ENCODE results near the gene HEMK1.

Gene HEMK1

DNA sequence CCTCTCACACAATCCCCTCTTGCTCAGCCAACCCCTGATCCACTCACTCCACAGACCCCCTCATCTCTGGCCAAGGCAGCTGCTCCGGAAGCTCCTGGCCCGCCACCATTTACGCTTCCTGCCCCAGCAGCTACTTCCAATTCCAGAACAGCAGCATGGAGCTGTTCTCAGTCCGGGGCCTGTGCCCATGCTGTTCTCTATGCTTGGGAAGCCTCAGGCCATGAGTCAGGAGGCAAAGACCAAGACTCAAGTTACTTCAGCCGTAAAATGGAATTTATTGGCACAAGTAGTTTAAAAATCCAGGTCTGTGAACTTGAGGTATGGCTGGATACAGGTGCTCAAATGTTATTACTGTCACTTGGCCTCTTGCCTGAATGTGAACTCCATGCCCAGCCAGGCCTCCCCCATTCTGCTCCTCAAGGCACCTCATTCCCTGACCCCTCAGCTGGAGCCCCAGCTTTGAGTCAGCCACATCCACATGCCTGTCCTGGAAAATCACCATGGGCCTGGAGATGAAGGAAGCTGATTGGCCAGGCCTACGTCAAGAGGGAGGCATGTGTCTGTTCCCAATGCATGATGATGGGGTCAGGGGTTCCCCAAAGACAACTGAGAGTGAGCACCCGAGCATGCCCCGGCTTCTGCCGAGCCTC, 34.5 kb upstream of the HEMK1 start:
- no peak for DNase-seq (ENCODE audit: low read depth)
- TF ChIP-seq, protein P1, sequence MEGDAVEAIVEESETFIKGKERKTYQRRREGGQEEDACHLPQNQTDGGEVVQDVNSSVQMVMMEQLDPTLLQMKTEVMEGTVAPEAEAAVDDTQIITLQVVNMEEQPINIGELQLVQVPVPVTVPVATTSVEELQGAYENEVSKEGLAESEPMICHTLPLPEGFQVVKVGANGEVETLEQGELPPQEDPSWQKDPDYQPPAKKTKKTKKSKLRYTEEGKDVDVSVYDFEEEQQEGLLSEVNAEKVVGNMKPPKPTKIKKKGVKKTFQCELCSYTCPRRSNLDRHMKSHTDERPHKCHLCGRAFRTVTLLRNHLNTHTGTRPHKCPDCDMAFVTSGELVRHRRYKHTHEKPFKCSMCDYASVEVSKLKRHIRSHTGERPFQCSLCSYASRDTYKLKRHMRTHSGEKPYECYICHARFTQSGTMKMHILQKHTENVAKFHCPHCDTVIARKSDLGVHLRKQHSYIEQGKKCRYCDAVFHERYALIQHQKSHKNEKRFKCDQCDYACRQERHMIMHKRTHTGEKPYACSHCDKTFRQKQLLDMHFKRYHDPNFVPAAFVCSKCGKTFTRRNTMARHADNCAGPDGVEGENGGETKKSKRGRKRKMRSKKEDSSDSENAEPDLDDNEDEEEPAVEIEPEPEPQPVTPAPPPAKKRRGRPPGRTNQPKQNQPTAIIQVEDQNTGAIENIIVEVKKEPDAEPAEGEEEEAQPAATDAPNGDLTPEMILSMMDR (conservative IDR thresholded peaks at IDR 0.05; ENCODE audit: low read length), result no peak
- no peak overlapping the region for H3K4me3 ChIP-seq (ENCODE audit: low read length)

DNA sequence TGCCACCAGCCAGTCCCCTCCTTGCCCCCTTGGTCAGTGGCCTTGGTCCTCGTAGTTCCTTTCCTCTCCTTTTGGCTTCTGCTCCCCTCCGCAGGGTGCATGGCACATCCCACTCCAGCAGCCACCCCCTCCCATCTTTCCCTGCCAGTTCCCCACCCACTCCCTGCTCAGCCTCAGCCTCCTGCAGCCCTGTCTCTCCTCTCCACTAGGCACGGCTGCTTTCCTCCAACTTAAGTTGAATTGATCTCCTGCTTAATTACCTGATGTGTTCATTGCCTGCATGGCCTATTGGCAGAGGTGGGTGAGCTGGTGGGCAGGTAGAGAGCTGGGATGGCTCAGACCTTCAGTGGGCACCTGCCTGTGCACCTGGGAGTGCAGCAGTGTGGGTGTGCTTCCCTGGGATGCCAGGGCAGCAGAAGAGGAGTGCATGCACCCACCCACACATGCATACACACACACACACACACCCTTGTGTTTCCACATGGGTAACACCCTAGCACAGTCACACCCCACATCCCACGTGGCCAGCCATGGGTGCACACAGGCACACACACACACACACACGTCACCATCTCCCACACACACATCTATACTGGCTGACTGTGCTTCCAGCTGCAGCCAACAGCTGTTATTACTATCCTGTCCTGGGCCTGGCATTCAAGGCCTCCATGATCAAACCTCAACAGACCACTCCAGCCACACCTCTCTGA, 32.7 kb upstream of the HEMK1 start:
- no peak overlapping the region for H3K4me3 ChIP-seq (ENCODE audit: low read length)
- TF ChIP-seq, protein P1 (conservative IDR thresholded peaks at IDR 0.05; ENCODE audit: low read length), result no peak
- DNase-seq (ENCODE audit: low read depth), result peak; percentile 16

DNA sequence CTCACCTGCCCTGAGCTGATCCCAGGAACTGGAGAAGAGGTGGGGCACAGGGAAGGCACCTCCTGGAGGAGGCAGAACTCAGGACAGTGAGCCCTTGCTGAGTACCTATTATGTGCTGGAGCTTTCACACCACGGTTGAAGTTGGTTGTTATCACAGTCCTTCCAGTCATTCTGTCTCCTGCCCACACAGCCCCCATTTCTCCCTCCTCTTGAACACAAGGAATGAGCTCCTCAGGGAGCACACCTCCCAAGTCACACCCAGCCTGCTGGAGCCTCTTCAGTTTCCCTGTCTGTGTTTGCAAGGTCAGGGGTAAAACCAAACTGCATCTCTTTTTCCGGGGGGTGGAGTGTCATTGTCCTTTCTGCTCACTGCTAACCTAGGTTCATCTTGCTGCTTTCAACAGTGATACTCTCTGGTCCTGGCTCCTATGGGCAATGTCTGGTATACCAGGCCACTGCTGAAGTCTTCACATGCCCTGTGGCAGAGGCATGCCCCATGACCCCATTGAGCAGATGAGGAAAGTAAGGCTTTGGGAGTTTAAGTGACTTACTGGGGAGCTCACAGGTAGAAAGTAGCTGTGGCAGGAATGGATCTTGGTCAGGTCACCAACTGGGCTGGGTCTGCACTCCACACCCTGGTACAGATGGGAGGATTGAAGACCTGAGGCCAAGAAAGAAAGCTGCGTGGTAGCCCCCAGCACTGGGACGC, 31.7 kb upstream of the HEMK1 start:
- no peak for DNase-seq (ENCODE audit: low read depth)
- TF ChIP-seq, protein P1 (conservative IDR thresholded peaks at IDR 0.05; ENCODE audit: low read length), result no peak
- H3K4me3 ChIP-seq (ENCODE audit: low read length), result no peak overlapping the region

DNA sequence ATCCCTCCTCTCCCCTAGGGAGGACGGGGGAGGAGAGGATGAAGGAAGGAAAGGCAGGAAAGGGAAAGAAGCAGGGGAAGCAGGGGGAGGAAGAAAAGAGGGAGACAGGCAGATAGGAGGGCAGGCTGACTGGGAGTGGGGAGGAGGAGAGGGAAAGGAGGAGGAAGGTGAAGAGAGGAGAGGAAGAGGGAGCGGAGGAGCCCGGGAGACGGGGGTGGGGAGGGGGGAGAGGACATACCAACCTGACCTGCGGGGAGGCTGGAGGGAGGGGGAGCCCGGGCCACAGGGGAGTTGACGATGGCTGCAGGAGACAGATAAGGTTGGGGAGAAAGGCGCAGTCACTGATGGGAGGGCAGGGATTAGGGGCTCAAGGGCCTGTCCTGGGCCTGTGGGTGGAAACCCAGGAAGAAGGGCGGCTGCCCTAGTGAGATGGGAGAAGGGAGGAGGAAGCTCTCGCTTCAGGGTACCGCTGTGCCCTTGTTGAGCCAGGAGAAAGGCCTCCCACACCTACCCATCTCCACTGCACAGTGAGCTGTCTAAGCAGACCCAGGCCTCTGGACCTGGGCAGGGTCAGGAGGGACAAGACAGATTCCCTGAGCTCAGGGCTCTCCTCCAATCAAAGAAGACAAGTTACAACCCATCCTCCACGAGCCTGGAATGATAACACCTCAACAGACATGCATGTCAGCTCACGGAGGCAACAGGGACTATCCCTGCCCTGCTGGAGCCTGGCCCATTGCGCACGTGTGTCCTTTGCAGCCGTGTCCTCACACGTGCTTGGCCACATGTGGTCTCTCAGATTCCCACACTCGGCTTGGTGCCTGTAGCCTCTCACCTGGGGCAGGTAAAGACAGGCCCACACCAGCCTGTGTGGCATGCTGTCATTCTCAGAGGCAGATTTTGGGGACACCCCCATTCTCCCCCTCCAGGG, 29.7 kb upstream of the HEMK1 start:
- DNase-seq (ENCODE audit: low read depth), result no peak
- no peak overlapping the region for H3K4me3 ChIP-seq (ENCODE audit: low read length)
- TF ChIP-seq, protein P1 (conservative IDR thresholded peaks at IDR 0.05; ENCODE audit: low read length), result no peak

DNA sequence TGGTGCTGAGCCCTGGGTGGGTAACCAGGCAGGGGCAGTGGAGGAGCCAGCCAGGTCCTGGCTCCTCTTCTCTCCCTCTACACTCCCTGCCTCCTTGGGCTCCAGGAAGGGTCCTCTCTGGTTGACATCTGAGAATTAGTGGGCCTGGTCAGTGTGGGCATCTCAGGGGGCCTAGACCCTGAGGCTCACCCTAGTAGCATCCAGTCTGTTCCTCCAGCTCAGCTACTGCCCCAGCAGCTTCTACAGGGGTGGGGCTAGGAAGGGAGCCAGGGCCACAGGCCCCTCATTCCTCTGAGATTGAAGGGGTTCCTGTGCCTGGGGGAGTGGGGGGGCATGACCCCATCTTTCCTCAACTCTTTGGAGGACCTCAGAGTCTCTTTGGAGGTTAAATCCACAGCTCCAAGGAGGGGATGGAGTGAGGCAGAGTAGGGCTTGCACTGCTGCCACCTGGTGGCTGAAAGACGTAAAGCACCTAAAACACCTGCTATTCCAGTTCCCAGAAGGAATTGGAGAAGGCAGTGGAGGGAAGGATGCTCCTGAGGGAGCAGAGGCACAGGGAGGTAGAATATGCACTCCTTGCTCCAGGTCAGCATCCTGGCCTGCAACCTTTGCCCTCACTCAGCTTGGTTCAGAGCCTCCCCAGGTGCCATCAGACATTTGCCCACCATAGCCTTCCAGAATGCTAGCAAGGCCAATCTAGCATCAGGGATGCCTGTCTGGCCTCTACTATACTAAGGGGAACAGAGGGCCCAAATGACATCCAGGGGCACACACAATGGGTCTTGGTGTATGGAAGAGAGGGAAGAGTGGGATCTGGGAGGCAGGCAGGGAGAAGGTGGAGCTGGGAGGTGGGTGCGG, 26.9 kb upstream of the HEMK1 start:
- TF ChIP-seq, protein P1 (conservative IDR thresholded peaks at IDR 0.05; ENCODE audit: low read length), result peak; percentile 93
- DNase-seq (ENCODE audit: low read depth), result peak; percentile 46
- H3K4me3 ChIP-seq (ENCODE audit: low read length), result no peak overlapping the region

DNA sequence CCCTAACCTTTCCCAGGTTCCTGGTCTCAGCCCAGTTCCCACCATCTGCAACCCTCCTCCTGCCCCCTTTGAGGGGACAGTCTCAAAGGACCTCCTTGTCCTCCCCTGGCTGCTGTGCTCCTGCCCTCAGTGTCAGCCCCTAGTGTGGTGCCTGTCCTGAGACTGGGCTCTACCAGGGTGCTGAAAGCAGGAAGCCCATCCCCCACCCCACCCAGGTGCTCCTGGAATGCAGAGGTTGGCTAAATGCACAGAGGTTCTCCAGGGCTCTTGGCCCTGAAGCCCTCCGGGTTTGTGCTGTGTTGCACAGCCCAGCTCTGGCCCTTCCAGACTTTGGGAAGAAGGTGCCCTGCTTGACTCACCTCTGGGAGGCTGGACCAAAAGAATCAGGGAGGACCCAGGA, 23.5 kb upstream of the HEMK1 start:
- TF ChIP-seq, protein P1 (conservative IDR thresholded peaks at IDR 0.05; ENCODE audit: low read length), result no peak
- no peak for DNase-seq (ENCODE audit: low read depth)
- H3K4me3 ChIP-seq (ENCODE audit: low read length), result no peak overlapping the region
